Progenitor cell of endocrine pancreas (in vitro differentiated cells): Measurements from ENCODE around the gene CCDC188. TPM values are rescaled to one million over a fixed set of nuclear protein-coding genes. Genes with fewer than 3 reads are reported as not detected.

Experiments used
- DNase-seq: peaks from one replicate; pipeline ENCODE4 v3.0.0; 2021; ENCODE audit warnings: low spot score; ENCODE audit not compliant: unreplicated experiment
- H3K27ac Mint-ChIP-seq: 2 replicates; pipeline ENCODE4 v1.8.0; 2021; ENCODE audit warnings: mild to moderate bottlenecking, moderate library complexity, mixed read lengths
- H3K27me3 Mint-ChIP-seq: 2 replicates; pipeline ENCODE4 v1.8.0; 2021; ENCODE audit warnings: mixed read lengths
- H3K36me3 Mint-ChIP-seq: 2 replicates; pipeline ENCODE4 v1.8.0; 2022; ENCODE audit warnings: mixed read lengths; ENCODE audit not compliant: insufficient read depth
- H3K4me1 Mint-ChIP-seq: 2 replicates; pipeline ENCODE4 v1.8.0; 2021; ENCODE audit warnings: low read depth, mixed read lengths
- H3K4me3 Mint-ChIP-seq: 2 replicates; pipeline ENCODE4 v1.8.0; 2021; ENCODE audit warnings: low read depth, mild to moderate bottlenecking, moderate library complexity, mixed read lengths
- H3K9me3 Mint-ChIP-seq: 2 replicates; pipeline ENCODE4 v1.8.0; 2021; ENCODE audit warnings: low read depth, mixed read lengths
- CTCF ChIP-seq: fragments of 200-600 bp; sonication (generic); IDR thresholded peaks from one replicate; pipeline ENCODE4 v1.5.0; 2021; ENCODE audit warnings: antibody characterized with exemption, mild to moderate bottlenecking; ENCODE audit not compliant: unreplicated experiment
- total RNA-seq: library from RNA; stranded (reverse); gene quantifications from 2 replicates; pipeline ENCODE4 v1.2.1, GENCODE V29; 2021

CCDC188 gene
- total RNA-seq, 1 donor from 2014 or later: 3.3 TPM

- H3K27me3 Mint-ChIP-seq: no peaks in the 10 kb centered on the region
- no peak overlapping the region for H3K27ac Mint-ChIP-seq
- no peaks in the 10 kb centered on the region for H3K9me3 Mint-ChIP-seq
- no peak for TF ChIP-seq CTCF
- peaks cover 10% of the 10 kb centered on the region for H3K36me3 Mint-ChIP-seq
- no peak overlapping the region for H3K4me3 Mint-ChIP-seq
- no peak for DNase-seq
- peaks cover 2% of the 10 kb centered on the region for H3K4me1 Mint-ChIP-seq
Measured at GRCh38 chr22:20127869-20128618, 22.8 kb downstream of the CCDC188 start.

GRCh38 chr22:20127318-20127868, 23.5 kb downstream of the CCDC188 start:
- Mint-ChIP-seq H3K36me3 (peaks cover 10% of the 10 kb centered on the region), H3K4me1 (no peaks in the 10 kb centered on the region), H3K9me3 (no peaks in the 10 kb centered on the region), H3K4me3 (no peak overlapping the region), H3K27me3 (no peaks in the 10 kb centered on the region), H3K27ac (no peak overlapping the region)
- no peak for TF ChIP-seq CTCF
- no peak for DNase-seq

- TF ChIP-seq CTCF: no peak
- no peaks in the 10 kb centered on the region for H3K9me3 Mint-ChIP-seq
- H3K4me3 Mint-ChIP-seq: no peak overlapping the region
- H3K27ac Mint-ChIP-seq: no peak overlapping the region
- H3K4me1 Mint-ChIP-seq: no peaks in the 10 kb centered on the region
- H3K36me3 Mint-ChIP-seq: peaks cover 12% of the 10 kb centered on the region
- H3K27me3 Mint-ChIP-seq: no peaks in the 10 kb centered on the region
- DNase-seq: no peak
Measured at GRCh38 chr22:20126284-20127029, 24.4 kb downstream of the CCDC188 start.

GRCh38 chr22:20125201-20126174, 25.4 kb downstream of the CCDC188 start:
- no peak for DNase-seq
- no peak for TF ChIP-seq CTCF
- no peaks in the 10 kb centered on the region for H3K27me3 Mint-ChIP-seq
- no peak overlapping the region for H3K27ac Mint-ChIP-seq
- no peaks in the 10 kb centered on the region for H3K9me3 Mint-ChIP-seq
- no peaks in the 10 kb centered on the region for H3K4me1 Mint-ChIP-seq
- H3K4me3 Mint-ChIP-seq: no peak overlapping the region
- peaks cover 12% of the 10 kb centered on the region for H3K36me3 Mint-ChIP-seq
